Kidney (tissue), 14 donors: ENCODE data around the gene CFAP74. TPM values are rescaled to one million over a fixed set of nuclear protein-coding genes. Genes with fewer than 3 reads are reported as not detected.

Experiments used
- DNase-seq, 5 donors: peaks; one replicate each; pipeline ENCODE4 v3.0.0-alpha.2; 2013 to 2020
- FAIRE-seq: peaks from 2 replicates; lab custom pipeline; 2012; peaks lifted over from hg19 to GRCh38; lab: Jason Lieb, UNC
- H3K27ac ChIP-seq, 2 donors: one replicate each; pipeline ENCODE4 v1.7.0; 2013; ENCODE audit warnings: low read depth in 2 of 2, low read length in 2 of 2, inconsistent platforms in 1 of 2
- H3K27me3 ChIP-seq: one replicate; pipeline ENCODE4 v1.7.1; 2013; ENCODE audit warnings: low read length, inconsistent platforms; ENCODE audit not compliant: control insufficient read depth, insufficient read depth
- H3K36me3 ChIP-seq, 3 donors: one replicate each; pipeline versions ENCODE4 v1.7.0 to v1.7.1; 2013; ENCODE audit warnings: low read length in 3 of 3, control low read depth in 1 of 3, inconsistent platforms in 1 of 3; ENCODE audit not compliant: insufficient read depth in 3 of 3, control insufficient read depth in 2 of 3
- H3K4me1 ChIP-seq, 3 donors: one replicate each; pipeline versions ENCODE4 v1.7.0 to v1.7.1; 2013; ENCODE audit warnings: low read length in 3 of 3, inconsistent platforms in 1 of 3, low read depth in 1 of 3; ENCODE audit not compliant: control insufficient read depth in 2 of 3, insufficient read depth in 2 of 3
- H3K4me3 ChIP-seq, 3 donors: one replicate each; pipeline versions ENCODE4 v1.7.0 to v1.8.1; 2013; ENCODE audit warnings: low read length in 3 of 3, control low read depth in 1 of 3, inconsistent platforms in 1 of 3
- H3K9ac ChIP-seq, 3 donors: one replicate each; pipeline versions ENCODE4 v1.7.0 to v1.7.1; 2013; ENCODE audit warnings: low read length in 3 of 3, control low read depth in 1 of 3, inconsistent platforms in 1 of 3
- H3K9me3 ChIP-seq, 3 donors: one replicate each; pipeline versions ENCODE4 v1.7.0 to v1.7.1; 2013; ENCODE audit warnings: low read length in 3 of 3, control low read depth in 1 of 3, inconsistent platforms in 1 of 3; ENCODE audit not compliant: control insufficient read depth in 2 of 3, insufficient read depth in 1 of 3
- intact Hi-C: fragments of 100-400 bp; cut with DNase I; formaldehyde crosslinking; loops from one replicate; pipeline ENCODE4 v1.11.1; 2022
- polyA plus RNA-seq: library from polyadenylated mRNA; stranded (reverse); fragments of 350-450 nt; fragmentation: Illumina TruSeq; extraction: RNeasy Lipid Tissue Mini Kit (QIAGEN cat#74804); gene quantifications from one replicate; pipeline ENCODE4 v1.2.3, GENCODE V29; 2014; ENCODE audit warnings: low read depth, low replicate concordance; ENCODE audit not compliant: insufficient read depth
- total RNA-seq: library from RNA; stranded (reverse); fragmentation: NEBNext Ultra II Directional; extraction: Animal tissue kit (Norgen Biotek cat#: 25700); gene quantifications from one replicate; pipeline ENCODE4 v1.2.1, GENCODE V29; 2021
- TF ChIP-seq, protein P1 (sequence below): IDR thresholded peaks from 3 replicates; pipeline ENCODE4 v1.5.1; 2012; ENCODE audit warnings: mild to moderate bottlenecking, moderate library complexity, borderline replicate concordance; ENCODE audit not compliant: insufficient read depth; ENCODE audit errors: extremely low read depth
- donor health status: control.
- donor health status: control.
- donor health status: control.
- donor health status: control.
- donor health status: control.
- donor health status: DM: yes; HTN: yes; CAD: no.
- donor health status: Normal renal cell carcinoma (clear cell type).

CFAP74 gene
- total and polyA plus RNA-seq, 2 donors from 2014 or later: not detected

DNA sequence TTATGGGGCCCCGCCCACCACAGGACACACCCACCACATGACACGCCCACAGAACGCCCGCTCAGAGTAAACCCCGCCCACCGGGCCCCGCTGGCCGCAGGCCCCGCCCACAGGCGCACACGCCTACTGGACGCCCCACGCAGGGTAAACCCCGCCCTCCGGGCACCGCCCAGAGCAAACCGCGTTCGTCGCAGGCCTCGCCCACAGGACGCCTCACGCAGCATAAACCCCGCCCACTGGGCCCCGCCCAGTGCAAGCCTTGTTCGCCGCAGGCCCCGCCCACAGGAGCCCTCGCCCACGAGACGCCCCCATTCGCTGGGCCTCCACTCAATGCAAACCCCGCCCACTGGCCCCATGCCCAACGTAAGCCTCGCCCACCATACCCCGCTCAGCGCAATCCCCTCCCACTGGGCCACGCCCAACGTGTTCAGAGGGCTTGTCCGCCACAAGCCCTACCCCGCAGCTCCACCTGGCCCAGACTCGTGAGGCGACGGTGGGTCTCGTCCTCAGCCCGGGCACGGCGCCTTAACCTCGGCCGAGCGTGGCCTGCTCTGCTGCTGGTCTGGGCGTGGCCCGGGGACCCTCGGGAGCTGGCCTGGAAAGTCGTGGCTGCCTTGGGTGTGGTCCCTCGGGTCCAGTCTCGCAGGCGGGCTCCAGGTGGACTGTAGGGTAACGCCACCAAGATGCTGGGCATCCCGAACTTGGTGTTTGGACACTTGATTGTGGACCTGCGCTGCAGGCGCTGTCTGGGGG, 84.1 kb downstream of the CFAP74 start:
- Histone ChIP-seq H3K9ac (no peak overlapping the region), H3K27ac (peak overlapping the region in 1 of 2 donors; percentile 37)
- FAIRE-seq: peak; percentile 90

GRCh38 chr1:1918901-1919303, 84.7 kb downstream of the CFAP74 start, which contains the start of gene TMEM52:
TSS of gene TMEM52 (minus strand) at chr1:1919279. CDS start at chr1:1919265, 14 bp downstream.
- peaks cover 0 to 7% (median 7%) of the 10 kb centered on the region in 3 donors for H3K4me1 ChIP-seq
- H3K27ac ChIP-seq: peak within 1 kb of the TSS in 1 of 2 donors; percentile 37
- intact Hi-C loops: no loop called here
- peak within 1 kb of the TSS; percentile 11 to 44 (median 24) for H3K4me3 ChIP-seq
- no peaks in the 10 kb centered on the region for H3K27me3 ChIP-seq
- H3K36me3 ChIP-seq: no peaks in the 10 kb centered on the region
- FAIRE-seq (no peak), DNase-seq (no peak)
- H3K9me3 ChIP-seq: no peaks in the 10 kb centered on the region
- H3K9ac ChIP-seq: peak within 1 kb of the TSS in 1 of 3 donors; percentile 19
- TF ChIP-seq, protein P1, sequence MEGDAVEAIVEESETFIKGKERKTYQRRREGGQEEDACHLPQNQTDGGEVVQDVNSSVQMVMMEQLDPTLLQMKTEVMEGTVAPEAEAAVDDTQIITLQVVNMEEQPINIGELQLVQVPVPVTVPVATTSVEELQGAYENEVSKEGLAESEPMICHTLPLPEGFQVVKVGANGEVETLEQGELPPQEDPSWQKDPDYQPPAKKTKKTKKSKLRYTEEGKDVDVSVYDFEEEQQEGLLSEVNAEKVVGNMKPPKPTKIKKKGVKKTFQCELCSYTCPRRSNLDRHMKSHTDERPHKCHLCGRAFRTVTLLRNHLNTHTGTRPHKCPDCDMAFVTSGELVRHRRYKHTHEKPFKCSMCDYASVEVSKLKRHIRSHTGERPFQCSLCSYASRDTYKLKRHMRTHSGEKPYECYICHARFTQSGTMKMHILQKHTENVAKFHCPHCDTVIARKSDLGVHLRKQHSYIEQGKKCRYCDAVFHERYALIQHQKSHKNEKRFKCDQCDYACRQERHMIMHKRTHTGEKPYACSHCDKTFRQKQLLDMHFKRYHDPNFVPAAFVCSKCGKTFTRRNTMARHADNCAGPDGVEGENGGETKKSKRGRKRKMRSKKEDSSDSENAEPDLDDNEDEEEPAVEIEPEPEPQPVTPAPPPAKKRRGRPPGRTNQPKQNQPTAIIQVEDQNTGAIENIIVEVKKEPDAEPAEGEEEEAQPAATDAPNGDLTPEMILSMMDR: no peak

More for the DNA sequence above, 84.1 kb downstream of the CFAP74 start:
- H3K36me3 ChIP-seq: no peaks in the 10 kb centered on the region
- H3K27me3 ChIP-seq: no peaks in the 10 kb centered on the region
- H3K9me3 ChIP-seq: no peaks in the 10 kb centered on the region
- peak overlapping the region in 2 of 3 donors; percentile 11 to 44 for H3K4me3 ChIP-seq
- intact Hi-C loops: no loop called here
- peak; percentile 99 to 100 (median 99) for DNase-seq
- H3K4me1 ChIP-seq: peaks cover 0 to 7% (median 7%) of the 10 kb centered on the region in 3 donors
- TF ChIP-seq, protein P1: no peak

GRCh38 chr1:1917995-1918900, 85.3 kb downstream of the CFAP74 start:
- TF ChIP-seq, protein P1: peak; percentile 1
- H3K4me3 ChIP-seq: peak overlapping the region in 1 of 3 donors; percentile 44
- H3K36me3 ChIP-seq: no peaks in the 10 kb centered on the region
- intact Hi-C loops: no loop called here
- H3K9ac ChIP-seq: peak overlapping the region in 1 of 3 donors; percentile 19
- H3K27me3 ChIP-seq: no peaks in the 10 kb centered on the region
- no peak overlapping the region for H3K27ac ChIP-seq
- FAIRE-seq (no peak), DNase-seq (peak in 1 of 5 donors; percentile 89)
- H3K4me1 ChIP-seq: peaks cover 0 to 7% (median 7%) of the 10 kb centered on the region in 3 donors
- H3K9me3 ChIP-seq: no peaks in the 10 kb centered on the region
